Mesenteric fat pad (tissue), 1 donor: ENCODE measurements around the gene ARSB. TPM values are rescaled to one million over a fixed set of nuclear protein-coding genes. Genes with fewer than 3 reads are reported as not detected.

Experiments used
- DNase-seq: peaks from one replicate; pipeline ENCODE4 v3.0.0-alpha.2; 2020; ENCODE audit warnings: low spot score
- total RNA-seq: library from RNA; stranded (reverse); fragmentation: NEBNext Ultra II Directional; extraction: Animal tissue kit (Norgen Biotek cat#: 25700); gene quantifications from one replicate; pipeline ENCODE4 v1.2.1, GENCODE V29; 2021
- donor health status: DM: yes; HTN: yes; CAD: no.

ARSB gene
- total RNA-seq, 1 donor from 2014 or later = 16.7 TPM

- DNase-seq = no peak
Observed at GRCh38 chr5:78806544-78806943, 178.6 kb downstream of the ARSB start.

GRCh38 chr5:78805474-78806124 lies 179.5 kb downstream of the ARSB start:
- DNase-seq = no peak

- DNase-seq = no peak
Observed at GRCh38 chr5:78804995-78805394, 180.1 kb downstream of the ARSB start.

- DNase-seq = no peak
Observed at GRCh38 chr5:78803941-78804340, 181.2 kb downstream of the ARSB start.

- no peak for DNase-seq
Observed at GRCh38 chr5:78803353-78803752, 181.8 kb downstream of the ARSB start.

- DNase-seq = no peak
Observed at GRCh38 chr5:78801413-78801812, 183.7 kb downstream of the ARSB start.

- DNase-seq = no peak
Observed at GRCh38 chr5:78799266-78800017, 185.7 kb downstream of the ARSB start.

- DNase-seq = no peak
Observed at GRCh38 chr5:78798673-78799029, 186.5 kb downstream of the ARSB start.

- no peak for DNase-seq
Observed at GRCh38 chr5:78797936-78798672, 187.0 kb downstream of the ARSB start.

GRCh38 chr5:78795757-78796156 lies 189.4 kb downstream of the ARSB start:
- no peak for DNase-seq

- DNase-seq = no peak
Observed at GRCh38 chr5:78794693-78795215, 190.4 kb downstream of the ARSB start.

GRCh38 chr5:78793907-78794662 lies 191.0 kb downstream of the ARSB start:
- no peak for DNase-seq

- no peak for DNase-seq
Observed at GRCh38 chr5:78792345-78793055, 192.6 kb downstream of the ARSB start.

- DNase-seq = no peak
Observed at GRCh38 chr5:78791501-78792100, 193.5 kb downstream of the ARSB start.

GRCh38 chr5:78787783-78788182 lies 197.3 kb downstream of the ARSB start:
- DNase-seq = no peak

GRCh38 chr5:78785454-78785853 lies 199.7 kb downstream of the ARSB start:
- no peak for DNase-seq

GRCh38 chr5:78783434-78784130 lies 201.5 kb downstream of the ARSB start:
- no peak for DNase-seq

- DNase-seq = no peak
Observed at GRCh38 chr5:78782728-78783127, 202.4 kb downstream of the ARSB start.

GRCh38 chr5:78781611-78782286 lies 203.4 kb downstream of the ARSB start:
- DNase-seq = no peak
